ENCODE measurements around the gene MPP1.

The MPP1 gene

GRCh38 chrX:154732421-154733065 is 72.7 kb downstream of the MPP1 start:
- peaks cover 97% of the 10 kb centered on the region for H3K4me1 Mint-ChIP-seq
- peak in 1 of 2 donors; percentile 29 for DNase-seq
- H3K4me3 Mint-ChIP-seq, result peak overlapping the region; percentile 71 to 82
- H3K27me3 Mint-ChIP-seq, result no peaks in the 10 kb centered on the region
- H3K9me3 Mint-ChIP-seq, result no peaks in the 10 kb centered on the region
- peak overlapping the region; percentile 74 to 83 for H3K27ac Mint-ChIP-seq
- ATAC-seq, result peak; percentile 22

DNA sequence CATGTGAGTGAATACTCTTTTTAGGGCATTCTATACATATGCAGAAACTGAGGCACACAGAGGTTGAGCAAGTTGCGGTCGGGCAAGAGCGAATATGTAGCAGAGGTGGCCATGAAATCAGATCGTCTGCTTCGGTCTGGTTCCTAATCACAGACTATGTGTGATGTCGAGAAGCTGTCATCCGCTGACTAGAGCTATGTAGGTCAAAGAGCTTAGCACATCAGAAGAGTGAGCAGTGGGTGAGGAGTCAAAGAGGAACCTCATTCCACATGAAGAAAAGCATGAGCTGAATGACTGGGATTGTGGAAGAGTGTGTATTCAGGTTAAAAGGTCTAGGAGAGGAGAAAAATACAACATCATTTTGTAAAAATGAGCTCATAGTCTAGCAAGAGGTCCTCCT is 73.4 kb downstream of the MPP1 start:
- H3K27ac Mint-ChIP-seq, result peak overlapping the region in 1 of 2 donors; percentile 17
- H3K4me3 Mint-ChIP-seq, result peak overlapping the region in 1 of 2 donors; percentile 47
- ATAC-seq (no peak), DNase-seq (no peak)
- H3K4me1 Mint-ChIP-seq, result peaks cover 95% of the 10 kb centered on the region
- H3K27me3 Mint-ChIP-seq, result no peaks in the 10 kb centered on the region
- peaks cover 0 to 4% of the 10 kb centered on the region in 2 donors for H3K9me3 Mint-ChIP-seq

DNA sequence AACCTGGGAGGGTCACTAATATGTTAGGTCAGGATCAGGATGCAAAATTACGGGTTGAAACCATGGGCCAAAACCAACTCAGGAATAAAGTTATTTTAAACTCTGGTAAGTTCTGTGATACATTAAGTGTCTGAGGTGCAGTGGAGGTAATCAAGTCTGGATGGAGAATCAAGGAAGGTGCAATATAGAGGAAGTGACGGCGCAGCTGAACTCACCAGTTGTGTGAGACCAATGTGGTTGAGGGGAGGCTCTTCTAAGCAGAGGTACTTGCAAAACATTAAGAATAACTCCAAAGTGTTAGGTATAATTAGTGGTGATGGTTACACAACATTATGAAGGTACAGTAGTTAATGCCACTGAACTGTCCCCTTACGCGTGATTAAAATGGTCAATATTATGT is 74.1 kb downstream of the MPP1 start:
- Mint-ChIP-seq H3K27ac (no peak overlapping the region), H3K27me3 (no peaks in the 10 kb centered on the region), H3K4me3 (peak overlapping the region in 1 of 2 donors; percentile 12), H3K4me1 (peaks cover 95% of the 10 kb centered on the region), H3K9me3 (peaks cover 0 to 6% of the 10 kb centered on the region in 2 donors)
- ATAC-seq (peak; percentile 31), DNase-seq (no peak)

DNA sequence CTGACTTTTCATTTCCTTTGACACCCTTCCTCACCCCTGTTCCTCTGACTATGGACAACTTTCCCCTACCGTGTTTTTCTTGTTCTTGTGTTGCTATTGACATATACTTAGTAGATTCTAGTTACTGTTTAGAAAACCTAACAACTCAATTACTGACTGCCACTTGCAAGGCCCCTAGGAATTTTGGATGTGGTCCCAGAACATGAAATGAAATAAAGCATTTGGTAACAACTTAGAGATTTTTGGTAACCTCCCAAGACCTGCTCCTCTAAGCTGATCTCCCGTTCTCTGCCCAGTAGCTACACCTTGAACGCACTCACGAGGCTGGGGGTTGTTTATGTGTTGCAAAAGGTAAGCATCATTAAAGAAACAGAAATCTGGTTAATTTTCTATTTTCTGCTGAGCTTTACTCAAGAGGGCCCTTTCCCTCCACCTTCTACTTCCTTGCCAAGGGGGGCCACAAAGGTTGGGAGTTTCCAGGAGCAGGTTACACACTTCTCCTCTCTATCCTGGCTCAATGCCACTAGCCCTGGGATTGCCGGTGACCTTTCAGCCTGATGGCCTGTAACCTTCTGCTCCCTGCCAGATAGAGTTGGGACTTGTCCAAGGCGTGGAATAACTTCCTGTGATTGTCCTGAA is 74.9 kb downstream of the MPP1 start:
- Mint-ChIP-seq H3K4me1 (peaks cover 95% of the 10 kb centered on the region), H3K27ac (no peak overlapping the region), H3K4me3 (no peak overlapping the region), H3K9me3 (peaks cover 0 to 6% of the 10 kb centered on the region in 2 donors), H3K27me3 (no peaks in the 10 kb centered on the region)
- ATAC-seq (no peak), DNase-seq (no peak)

DNA sequence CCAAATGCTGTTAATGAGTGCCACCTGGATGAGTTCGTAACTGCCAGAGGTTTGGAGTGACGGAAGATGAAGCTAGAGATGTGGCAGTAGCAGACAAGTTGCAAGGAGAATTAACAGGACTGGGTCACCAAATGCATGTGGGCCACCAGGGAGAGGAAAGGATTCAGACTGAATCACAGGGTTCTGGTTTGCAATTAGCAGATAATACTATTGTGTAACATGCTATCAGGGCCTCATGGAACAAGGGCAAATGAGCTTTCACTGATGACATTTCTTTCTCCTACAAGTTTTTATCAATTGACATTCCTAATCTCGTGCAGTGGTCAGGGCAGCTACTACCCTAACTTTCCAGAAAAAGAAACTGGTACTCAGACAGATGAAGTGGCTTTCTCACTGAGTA is 75.8 kb downstream of the MPP1 start:
- no peak for ATAC-seq
- Mint-ChIP-seq H3K4me1 (peaks cover 95% of the 10 kb centered on the region), H3K27ac (no peak overlapping the region), H3K4me3 (no peak overlapping the region), H3K9me3 (peaks cover 0 to 6% of the 10 kb centered on the region in 2 donors), H3K27me3 (no peaks in the 10 kb centered on the region)
- no peak for DNase-seq

Measured in stimulated activated naive CD8-positive, alpha-beta T cell treated with anti-CD3 and anti-CD28 coated beads, Interleukin-15, amount 100 ng/mL, for 72 hours (primary cell).